Lower leg skin (tissue), 4 donors: ENCODE results near the gene LMCD1. TPM values are rescaled to one million over a fixed set of nuclear protein-coding genes. Genes with fewer than 3 reads are reported as not detected.
A peak's percentile ranks its signal among the peaks of the same experiment; 100 is the strongest.

Source experiments
- DNase-seq, 2 donors: peaks; one replicate each; pipeline ENCODE4 v3.0.0-alpha.2; 2019; ENCODE audit warnings: low spot score in 2 of 2
- H3K4me3 ChIP-seq: fragments of 200-600 bp; sonication (generic); 2 replicates; pipeline ENCODE4 v1.5.1; 2017; ENCODE audit warnings: mild to moderate bottlenecking, low read depth; ENCODE audit not compliant: poor library complexity, severe bottlenecking
- POLR2A ChIP-seq, 2 donors: fragments of 450-650 bp; IDR thresholded peaks; one replicate each; pipeline ENCODE4 v1.6.1; 2016 to 2017; ENCODE audit warnings: antibody characterized with exemption in 2 of 2, mild to moderate bottlenecking in 1 of 2, moderate library complexity in 1 of 2
- WGBS, 2 donors: methylation state at CpG; one replicate each; pipeline ENCODE4 v1.1.5; 2018; 5-methylcytosine and 5-hydroxymethylcytosine counted together
- intact Hi-C: fragments of 100-400 bp; cut with DNase I; formaldehyde crosslinking; loops from one replicate; pipeline ENCODE4 v1.15.0; 2023; ENCODE audit warnings: low total_unique reads
- total RNA-seq, 4 donors: library from RNA; depleted of rRNA; stranded (reverse); fragments of >200 nt; gene quantifications; one replicate each; pipeline ENCODE4 v1.1.0, GENCODE V29; 2016
- TF ChIP-seq, protein P1 (sequence below), 3 donors: fragments of 450-650 bp; IDR thresholded peaks; one replicate each; pipeline ENCODE4 v1.5.1; 2016; ENCODE audit warnings: antibody characterized with exemption in 3 of 3, mild to moderate bottlenecking in 3 of 3, moderate library complexity in 2 of 3

LMCD1 gene
- total RNA-seq, 4 donors from 2014 or later: 40.4 to 81.5 (median 54.1) TPM

DNA sequence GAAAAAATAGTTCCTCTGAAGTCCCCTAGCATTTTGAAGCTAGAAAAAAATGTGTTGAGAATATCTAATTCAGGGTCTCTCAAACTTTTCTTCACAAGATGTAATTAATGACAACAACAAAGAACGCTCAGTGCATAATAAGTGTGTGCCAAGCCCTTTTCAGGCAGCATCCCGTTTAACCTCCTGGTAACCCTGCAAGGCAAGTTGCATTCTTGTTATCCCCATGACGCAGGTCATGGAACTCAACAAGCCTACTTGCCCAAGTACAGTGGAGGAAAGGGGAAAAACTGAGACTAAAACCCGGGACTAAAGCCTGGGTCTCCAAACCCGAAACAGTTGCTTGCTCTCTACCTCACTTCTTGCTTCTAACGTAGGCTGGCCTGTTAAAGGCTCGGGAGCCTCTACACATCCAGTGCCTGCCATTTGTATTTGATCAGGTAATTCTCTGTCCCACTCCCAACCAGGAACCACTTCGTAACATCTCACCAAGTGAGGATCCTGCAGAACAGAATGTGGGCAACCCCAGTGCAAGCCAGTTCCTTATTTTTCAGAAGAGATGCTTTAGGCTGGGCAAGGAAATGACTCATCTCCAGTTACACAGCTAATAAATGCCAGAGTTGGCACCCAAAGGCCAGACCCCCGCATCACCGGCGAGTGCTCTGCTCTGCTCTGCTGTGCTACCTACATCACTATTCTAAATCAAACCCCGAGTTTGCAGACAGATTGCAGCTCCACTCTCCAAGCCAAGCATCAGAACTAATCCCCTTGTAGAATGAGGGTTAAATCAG is 28.3 kb downstream of the LMCD1 start:
- intact Hi-C loops: no loop called here
- 67 to 78% methylated on average over 12 of the region's 12 CpGs for WGBS, 2 donors
- no peak overlapping the region for H3K4me3 ChIP-seq
- TF ChIP-seq, protein P1, sequence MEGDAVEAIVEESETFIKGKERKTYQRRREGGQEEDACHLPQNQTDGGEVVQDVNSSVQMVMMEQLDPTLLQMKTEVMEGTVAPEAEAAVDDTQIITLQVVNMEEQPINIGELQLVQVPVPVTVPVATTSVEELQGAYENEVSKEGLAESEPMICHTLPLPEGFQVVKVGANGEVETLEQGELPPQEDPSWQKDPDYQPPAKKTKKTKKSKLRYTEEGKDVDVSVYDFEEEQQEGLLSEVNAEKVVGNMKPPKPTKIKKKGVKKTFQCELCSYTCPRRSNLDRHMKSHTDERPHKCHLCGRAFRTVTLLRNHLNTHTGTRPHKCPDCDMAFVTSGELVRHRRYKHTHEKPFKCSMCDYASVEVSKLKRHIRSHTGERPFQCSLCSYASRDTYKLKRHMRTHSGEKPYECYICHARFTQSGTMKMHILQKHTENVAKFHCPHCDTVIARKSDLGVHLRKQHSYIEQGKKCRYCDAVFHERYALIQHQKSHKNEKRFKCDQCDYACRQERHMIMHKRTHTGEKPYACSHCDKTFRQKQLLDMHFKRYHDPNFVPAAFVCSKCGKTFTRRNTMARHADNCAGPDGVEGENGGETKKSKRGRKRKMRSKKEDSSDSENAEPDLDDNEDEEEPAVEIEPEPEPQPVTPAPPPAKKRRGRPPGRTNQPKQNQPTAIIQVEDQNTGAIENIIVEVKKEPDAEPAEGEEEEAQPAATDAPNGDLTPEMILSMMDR (IDR thresholded peaks at IDR 0.05): no peak
- TF ChIP-seq POLR2A (IDR thresholded peaks at IDR 0.05): no peak
- no peak for DNase-seq

DNA sequence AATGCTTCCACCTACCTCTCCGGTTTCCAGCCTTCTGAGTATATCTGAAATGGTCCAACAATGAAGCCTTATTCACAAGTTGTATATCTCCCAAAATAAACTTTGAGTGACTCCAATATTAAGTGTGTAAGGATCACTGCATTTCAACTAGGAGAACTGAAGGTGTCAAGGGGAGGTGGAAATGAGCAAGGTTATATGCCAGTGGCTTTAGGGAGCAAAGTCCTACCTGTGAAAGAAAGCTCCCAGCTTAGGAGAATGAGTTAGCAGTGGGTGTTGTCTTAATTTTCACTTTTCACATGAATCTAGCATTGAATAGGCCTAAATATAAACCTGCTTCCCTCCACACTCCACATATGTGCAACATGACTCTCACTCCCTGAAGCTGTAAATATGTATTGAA is 29.0 kb downstream of the LMCD1 start:
- no peak overlapping the region for H3K4me3 ChIP-seq
- intact Hi-C loops: no loop called here
- DNase-seq: no peak
- no peak for TF ChIP-seq POLR2A (IDR thresholded peaks at IDR 0.05)
- TF ChIP-seq, protein P1 (IDR thresholded peaks at IDR 0.05): no peak
- 46 to 59% methylated on average over 1 of the region's 1 CpG for WGBS, 2 donors

DNA sequence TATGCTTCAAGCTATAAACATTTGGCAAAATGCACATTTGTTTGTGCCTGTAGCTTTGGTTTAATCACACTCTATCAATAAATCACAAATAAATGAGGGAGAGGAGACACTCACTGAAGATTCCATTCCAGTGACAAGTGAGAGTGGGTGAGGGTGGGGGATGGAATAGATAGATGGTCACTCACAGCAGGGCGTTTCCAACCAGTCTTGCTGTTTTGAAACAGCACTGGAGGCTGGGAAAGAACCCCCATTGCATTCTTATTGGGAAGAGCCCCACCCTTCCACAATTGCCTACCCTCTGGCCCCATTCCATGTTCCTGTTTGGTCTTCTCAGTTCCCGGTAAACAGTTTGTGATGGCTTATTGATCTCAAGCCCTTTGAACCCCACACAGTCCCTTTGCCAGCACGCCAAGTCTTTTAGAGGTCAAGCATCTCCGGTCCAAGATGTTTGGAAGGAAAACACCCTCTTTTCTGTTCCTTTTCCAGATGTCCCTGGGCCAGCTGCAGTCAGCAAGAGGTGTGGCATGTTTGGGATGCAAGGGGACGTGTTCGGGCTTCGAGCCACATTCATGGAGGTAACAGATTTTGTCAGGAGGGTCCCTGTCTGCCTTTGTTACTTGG is 30.7 kb downstream of the LMCD1 start:
- peak in 1 of 2 donors; percentile 77 for DNase-seq
- 21 to 29% methylated on average over 7 of the region's 7 CpGs for WGBS, 2 donors
- H3K4me3 ChIP-seq: no peak overlapping the region
- TF ChIP-seq, protein P1 (IDR thresholded peaks at IDR 0.05): no peak
- TF ChIP-seq POLR2A (IDR thresholded peaks at IDR 0.05): no peak
- intact Hi-C loops: no loop called here

DNA sequence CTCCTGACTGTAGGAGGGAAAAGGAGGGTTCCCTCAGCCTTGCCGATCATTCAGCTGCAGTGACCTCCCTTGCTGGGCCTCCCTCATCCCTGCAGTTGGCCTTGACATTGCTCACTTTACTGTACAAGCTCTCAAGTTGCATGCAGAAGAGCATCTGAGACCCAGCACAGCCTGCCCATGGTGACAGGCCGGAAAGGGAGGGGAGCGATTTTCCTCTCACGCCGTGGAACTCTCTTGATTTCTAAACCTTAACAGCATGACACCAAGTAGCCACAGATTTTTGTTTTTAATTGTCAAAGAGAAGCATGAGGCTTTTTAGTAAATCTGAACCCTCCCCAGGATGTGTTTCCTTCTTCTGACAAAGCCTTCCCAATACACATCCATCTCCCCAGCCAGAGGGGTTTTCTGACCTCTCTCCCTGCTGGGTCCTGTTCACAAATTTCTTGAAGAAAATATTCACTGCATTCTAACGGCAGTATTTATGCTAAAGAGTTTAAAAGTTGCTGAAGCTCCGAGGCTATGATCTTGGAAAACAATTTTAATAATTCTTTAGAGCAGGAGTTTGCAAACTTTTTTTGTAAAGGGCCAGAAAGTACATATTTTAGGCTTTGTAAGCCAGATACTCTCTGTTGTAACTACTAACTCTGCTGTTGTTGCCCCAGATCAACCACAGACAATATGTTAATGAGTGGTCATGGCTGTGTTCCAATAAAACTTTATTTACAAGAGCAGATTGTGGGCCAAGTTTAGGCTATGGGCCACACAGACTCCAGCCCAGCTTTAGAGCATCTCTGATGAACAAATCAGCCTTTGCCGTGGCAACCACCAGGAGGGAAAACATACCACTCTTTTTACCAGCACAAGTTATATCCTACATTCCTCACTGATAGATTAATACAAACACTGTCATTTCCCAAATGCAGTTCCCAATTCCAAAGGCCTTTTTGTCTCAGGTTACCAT is 34.8 kb downstream of the LMCD1 start:
- intact Hi-C loops: no loop called here
- no peak for TF ChIP-seq POLR2A (IDR thresholded peaks at IDR 0.05)
- TF ChIP-seq, protein P1 (IDR thresholded peaks at IDR 0.05): no peak
- H3K4me3 ChIP-seq: no peak overlapping the region
- WGBS, 2 donors: 75 to 86% methylated on average over 8 of the region's 8 CpGs
- DNase-seq: no peak

DNA sequence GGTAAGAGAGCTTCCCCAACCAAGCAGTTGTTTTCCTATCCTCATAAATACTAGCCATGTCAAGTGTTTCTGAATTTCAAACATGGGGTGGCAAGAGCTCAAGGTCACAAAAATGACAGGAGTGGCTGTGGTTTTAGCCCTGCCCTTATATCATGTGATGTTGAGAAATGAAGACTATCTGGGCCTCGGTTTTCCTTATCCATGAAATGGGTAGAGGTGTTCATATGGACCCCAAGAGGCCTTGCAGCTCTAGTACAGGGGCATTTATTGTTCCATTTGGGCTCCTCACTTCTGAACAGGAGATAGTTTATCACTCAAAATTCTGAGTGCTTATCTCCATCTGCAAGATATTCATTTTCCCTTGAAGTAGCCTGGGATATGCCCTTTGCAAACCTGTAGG is 35.8 kb downstream of the LMCD1 start:
- 89 to 100% methylated on average over 1 of the region's 1 CpG for WGBS, 2 donors
- no peak for TF ChIP-seq POLR2A (IDR thresholded peaks at IDR 0.05)
- TF ChIP-seq, protein P1 (IDR thresholded peaks at IDR 0.05): no peak

More for the DNA sequence above, 35.8 kb downstream of the LMCD1 start:
- H3K4me3 ChIP-seq: no peak overlapping the region
- intact Hi-C loops: no loop called here
- no peak for DNase-seq
